Gastroesophageal sphincter (tissue), 3 donors: Measurements from ENCODE around the gene GRID1.

Experiments
- POLR2A ChIP-seq, 2 donors: fragments of 450-650 bp; IDR thresholded peaks; one replicate each; pipeline ENCODE4 v1.6.1; 2017; ENCODE audit warnings: antibody characterized with exemption in 2 of 2, mild to moderate bottlenecking in 2 of 2, moderate library complexity in 1 of 2
- TF ChIP-seq, protein P1 (sequence below), 4 experiments: fragments of 200-600 bp in 2 of 4; fragments of 450-650 bp in 2 of 4; sonication (generic) in 1 of 4; IDR thresholded peaks; one replicate each; pipeline ENCODE4 v1.5.1; 2017 to 2019; ENCODE audit warnings: antibody characterized with exemption in 4 of 4, mild to moderate bottlenecking in 2 of 4, moderate library complexity in 2 of 4

DNA sequence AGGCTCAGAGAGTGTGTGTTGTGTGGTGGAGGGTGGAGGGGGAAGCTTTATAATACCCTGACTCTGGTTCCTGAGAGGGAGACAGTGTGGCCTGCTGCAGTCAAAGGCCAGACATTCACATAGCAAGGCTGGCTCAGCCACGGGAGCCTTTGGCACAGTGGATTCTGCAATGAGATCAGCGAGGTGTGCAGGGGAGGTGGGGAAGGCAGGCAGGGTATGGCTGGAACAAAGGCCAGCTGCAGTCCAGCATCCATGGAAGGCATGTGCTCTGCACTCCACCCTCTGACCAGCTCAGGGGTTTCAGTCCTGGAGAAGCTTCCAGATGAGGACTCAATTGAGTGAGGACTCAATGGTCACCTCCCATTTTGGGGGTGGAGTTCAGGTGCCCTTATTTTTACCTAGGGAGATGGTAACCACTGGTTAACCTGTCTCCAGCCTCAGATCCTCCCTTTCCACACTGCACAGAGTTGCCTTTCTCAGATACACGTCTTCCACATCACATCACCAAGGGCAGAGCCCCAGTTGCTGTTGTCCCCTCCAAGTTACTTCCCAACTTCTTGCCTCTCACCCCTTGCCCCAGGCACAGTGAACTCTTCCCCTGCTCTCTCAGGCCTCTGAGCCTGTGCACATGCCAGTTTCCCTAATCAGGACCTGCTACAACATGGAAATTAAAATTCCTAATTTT, 504.9 kb downstream of the GRID1 start:
- no peak for TF ChIP-seq POLR2A (IDR thresholded peaks at IDR 0.05)
- TF ChIP-seq, protein P1, sequence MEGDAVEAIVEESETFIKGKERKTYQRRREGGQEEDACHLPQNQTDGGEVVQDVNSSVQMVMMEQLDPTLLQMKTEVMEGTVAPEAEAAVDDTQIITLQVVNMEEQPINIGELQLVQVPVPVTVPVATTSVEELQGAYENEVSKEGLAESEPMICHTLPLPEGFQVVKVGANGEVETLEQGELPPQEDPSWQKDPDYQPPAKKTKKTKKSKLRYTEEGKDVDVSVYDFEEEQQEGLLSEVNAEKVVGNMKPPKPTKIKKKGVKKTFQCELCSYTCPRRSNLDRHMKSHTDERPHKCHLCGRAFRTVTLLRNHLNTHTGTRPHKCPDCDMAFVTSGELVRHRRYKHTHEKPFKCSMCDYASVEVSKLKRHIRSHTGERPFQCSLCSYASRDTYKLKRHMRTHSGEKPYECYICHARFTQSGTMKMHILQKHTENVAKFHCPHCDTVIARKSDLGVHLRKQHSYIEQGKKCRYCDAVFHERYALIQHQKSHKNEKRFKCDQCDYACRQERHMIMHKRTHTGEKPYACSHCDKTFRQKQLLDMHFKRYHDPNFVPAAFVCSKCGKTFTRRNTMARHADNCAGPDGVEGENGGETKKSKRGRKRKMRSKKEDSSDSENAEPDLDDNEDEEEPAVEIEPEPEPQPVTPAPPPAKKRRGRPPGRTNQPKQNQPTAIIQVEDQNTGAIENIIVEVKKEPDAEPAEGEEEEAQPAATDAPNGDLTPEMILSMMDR (IDR thresholded peaks at IDR 0.05): no peak
